PC-9 (cell line): ENCODE data around the gene TMPRSS5.

ENCODE experiments used
- EZH2 ChIP-seq: fragments of 200-600 bp; sonication (generic); IDR thresholded peaks from 2 replicates; pipeline ENCODE4 v1.8.0; 2017; ENCODE audit warnings: antibody characterized with exemption, low read depth
- TF ChIP-seq, protein P1 (sequence below): fragments of 200-600 bp; sonication (generic); conservative IDR thresholded peaks from 2 replicates; pipeline ENCODE4 v1.6.1; 2017; ENCODE audit warnings: mixed run types, antibody characterized with exemption, mild to moderate bottlenecking, moderate library complexity

DNA sequence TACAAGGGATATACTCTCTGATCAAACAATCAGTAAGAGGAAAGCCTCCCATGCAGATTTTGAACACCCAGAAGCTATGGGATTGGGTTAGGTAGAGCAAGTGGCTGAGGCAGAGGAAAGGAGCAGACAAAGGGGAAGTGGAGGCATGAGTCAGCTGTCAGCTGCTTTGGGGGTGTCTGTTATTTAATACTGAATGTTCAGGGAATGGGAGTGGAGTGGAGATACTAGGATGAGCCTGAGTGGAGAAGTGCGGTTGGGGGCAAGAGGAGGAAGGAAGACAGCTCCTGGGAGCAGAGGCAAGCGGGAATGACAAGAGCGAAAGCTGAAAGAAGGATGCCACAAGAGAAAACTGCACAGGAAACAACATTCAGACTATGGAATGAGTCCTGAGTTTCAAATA lies 22.7 kb upstream of the TMPRSS5 start:
- TF ChIP-seq, protein P1, sequence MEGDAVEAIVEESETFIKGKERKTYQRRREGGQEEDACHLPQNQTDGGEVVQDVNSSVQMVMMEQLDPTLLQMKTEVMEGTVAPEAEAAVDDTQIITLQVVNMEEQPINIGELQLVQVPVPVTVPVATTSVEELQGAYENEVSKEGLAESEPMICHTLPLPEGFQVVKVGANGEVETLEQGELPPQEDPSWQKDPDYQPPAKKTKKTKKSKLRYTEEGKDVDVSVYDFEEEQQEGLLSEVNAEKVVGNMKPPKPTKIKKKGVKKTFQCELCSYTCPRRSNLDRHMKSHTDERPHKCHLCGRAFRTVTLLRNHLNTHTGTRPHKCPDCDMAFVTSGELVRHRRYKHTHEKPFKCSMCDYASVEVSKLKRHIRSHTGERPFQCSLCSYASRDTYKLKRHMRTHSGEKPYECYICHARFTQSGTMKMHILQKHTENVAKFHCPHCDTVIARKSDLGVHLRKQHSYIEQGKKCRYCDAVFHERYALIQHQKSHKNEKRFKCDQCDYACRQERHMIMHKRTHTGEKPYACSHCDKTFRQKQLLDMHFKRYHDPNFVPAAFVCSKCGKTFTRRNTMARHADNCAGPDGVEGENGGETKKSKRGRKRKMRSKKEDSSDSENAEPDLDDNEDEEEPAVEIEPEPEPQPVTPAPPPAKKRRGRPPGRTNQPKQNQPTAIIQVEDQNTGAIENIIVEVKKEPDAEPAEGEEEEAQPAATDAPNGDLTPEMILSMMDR: no peak
- no peak for TF ChIP-seq EZH2
